Stimulated activated CD8-positive, alpha-beta memory T cell treated with anti-CD3 and anti-CD28 coated beads, Interleukin-4, amount 100 ng/mL, for 4 hours (primary cell): Measurements from ENCODE around the gene FHOD3.
"Not testable (repeated sequence)": the region's sequence is repeated elsewhere in the genome, so short reads cannot be mapped to it uniquely, and the experiment has no call there.

Experiments
- DNase-seq, 2 donors: peaks; one replicate each; pipeline ENCODE4 v3.0.0-alpha.2; 2020; ENCODE audit warnings: low read depth in 2 of 2, low spot score in 1 of 2

FHOD3 gene

DNA sequence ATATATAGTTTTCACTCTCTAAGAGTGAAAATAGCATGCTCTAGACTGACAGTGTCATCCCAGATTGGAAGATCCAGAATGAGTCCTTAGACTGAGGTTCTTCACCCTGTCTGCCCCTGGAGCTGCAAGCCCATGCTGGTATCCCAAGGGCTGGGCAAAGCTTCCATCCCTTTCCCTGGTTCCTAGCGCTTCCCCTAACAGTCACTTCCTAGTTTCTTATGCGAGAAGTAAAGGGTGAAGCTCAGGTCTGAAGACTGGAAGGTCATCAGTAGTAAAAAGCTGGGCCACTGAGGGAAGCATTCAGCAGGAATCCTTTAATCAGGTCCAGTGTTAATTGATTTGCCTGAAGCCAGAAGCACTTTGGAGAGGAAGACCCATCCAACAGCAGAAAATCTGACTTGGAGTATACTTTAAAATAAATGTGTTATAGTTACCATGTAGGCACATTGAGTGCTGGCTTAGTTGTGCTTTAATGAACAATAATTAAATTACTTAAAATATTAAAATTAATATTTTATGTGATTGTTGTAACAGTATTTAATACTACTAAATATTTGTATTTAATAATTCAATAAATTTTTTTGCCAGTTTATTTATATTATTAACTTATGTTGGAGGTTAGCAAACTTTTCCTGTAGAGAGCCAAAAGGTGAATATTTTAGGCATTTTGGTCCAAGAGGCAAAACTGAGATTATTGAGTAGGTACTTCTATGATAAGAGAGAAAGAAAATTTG lies 237.9 kb downstream of the FHOD3 start:
- DNase-seq, result no peak

- DNase-seq, result no peak
Observed at GRCh38 chr18:36536426-36536825, 238.9 kb downstream of the FHOD3 start.

GRCh38 chr18:36537289-36537688 lies 239.8 kb downstream of the FHOD3 start:
- no peak for DNase-seq

DNA sequence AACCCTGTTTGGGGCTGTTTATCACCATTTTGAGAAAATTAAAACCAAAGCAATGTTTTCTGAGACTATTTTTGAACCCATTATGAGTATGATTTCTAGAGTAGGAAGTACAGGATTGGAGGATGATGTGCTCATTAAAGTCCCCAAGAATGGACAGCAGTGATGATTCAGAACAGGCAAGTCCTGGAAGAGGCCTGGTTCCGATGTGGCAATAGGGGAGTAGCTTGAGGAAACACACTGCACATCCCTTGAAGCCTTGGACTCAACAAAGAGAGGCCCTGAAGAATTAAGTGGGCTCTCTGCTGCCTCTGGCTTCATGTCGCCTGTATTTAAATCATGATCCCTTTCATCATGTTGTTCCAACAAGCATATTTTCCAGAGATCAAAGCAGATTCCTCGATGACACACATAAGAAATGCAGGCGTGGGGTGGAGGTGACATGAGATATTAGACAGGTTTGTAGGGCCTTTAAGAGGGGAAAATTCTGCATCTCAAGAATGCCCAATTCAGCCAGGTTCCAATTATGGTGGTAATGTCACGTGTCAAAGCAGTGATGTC lies 242.2 kb downstream of the FHOD3 start:
- DNase-seq, result no peak

GRCh38 chr18:36543030-36543429 lies 245.5 kb downstream of the FHOD3 start:
- DNase-seq, result no peak

GRCh38 chr18:36543991-36544725 lies 246.6 kb downstream of the FHOD3 start:
- no peak for DNase-seq

DNA sequence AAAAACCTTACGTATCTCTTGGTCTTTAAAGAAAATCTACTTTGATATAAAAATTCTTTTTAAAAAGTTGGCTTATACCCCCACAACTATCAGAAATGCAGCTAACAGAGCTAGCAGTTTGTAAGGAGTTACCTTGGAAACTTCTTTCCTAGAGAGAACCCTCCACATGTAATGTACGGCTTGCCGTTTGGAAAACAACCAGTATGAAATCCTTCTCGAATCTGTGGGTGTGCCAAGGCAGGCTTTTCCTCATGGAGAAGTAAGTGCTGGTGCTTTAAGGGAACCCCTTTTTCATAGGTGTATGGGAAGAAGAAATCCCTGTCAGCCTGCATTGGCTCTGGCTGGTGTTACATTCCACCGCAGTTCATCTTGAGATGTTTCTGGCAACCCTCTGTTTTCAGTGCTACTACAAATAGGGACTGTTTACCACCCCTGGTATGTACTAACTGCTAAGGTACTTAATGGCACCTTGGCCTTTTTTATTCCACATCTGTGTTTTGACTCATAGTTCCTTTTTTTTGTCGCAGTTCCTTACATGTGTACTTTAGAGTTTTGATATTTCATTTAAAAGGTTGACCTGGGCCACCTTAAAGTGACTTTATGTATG lies 248.4 kb downstream of the FHOD3 start:
- no peak for DNase-seq

GRCh38 chr18:36546876-36547275 lies 249.4 kb downstream of the FHOD3 start:
- no peak for DNase-seq

DNA sequence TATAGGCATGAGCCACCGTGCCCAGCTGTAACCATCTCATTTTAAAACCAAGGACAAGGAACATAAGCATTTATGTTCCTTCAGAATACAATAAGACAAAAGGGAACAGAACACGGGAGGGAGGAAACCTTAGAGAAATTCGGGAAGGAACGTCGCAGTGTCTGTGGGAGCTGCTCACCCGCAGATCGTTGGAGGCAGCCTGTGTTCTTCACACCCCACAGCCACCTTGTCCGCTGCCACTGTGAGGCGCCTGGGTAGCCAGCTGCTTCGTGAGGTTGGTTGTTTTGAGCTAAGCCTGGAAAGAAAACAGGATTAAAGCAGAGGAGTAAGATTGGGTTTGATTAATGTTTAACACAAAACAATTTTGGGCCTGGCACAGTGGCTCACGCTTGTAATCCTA lies 250.0 kb downstream of the FHOD3 start:
- no peak for DNase-seq

- DNase-seq, result not testable (repeated sequence)
Observed at GRCh38 chr18:36551274-36551673, 253.8 kb downstream of the FHOD3 start.

GRCh38 chr18:36558234-36558633 lies 260.7 kb downstream of the FHOD3 start:
- DNase-seq, result no peak

DNA sequence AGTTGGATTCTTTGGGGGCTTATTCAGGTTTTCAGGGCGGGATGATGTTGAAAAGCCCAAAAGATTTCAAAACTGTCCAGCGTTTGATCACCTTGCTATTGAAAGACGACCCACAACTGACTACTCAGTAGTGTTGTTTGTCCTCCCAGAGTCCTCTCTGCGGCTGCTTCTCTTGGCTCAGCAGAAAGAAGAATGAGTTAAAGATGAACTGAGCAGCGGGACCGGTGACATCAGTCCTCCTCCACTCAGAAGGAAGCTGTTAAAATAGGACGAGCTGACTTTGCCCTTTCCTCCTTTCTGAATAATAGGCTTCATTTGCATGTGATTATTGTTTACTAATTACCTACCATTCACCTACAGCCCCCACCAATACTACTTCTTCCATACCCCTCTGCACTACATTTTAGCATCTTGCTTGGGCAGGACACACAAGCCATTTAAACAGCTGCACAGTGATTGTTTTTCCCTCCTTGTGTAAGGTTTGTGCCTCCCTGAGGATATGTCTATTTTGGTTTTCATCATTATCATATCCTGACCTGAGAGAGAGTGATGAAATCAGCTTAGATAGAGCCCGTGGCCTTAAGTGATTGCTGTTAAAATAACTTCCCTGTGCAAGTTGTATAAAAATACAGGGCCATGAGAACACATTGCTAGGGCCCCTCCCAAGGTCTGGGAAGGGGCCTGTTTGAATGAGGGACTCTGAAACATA lies 261.8 kb downstream of the FHOD3 start:
- DNase-seq, result no peak

- no peak for DNase-seq
Observed at GRCh38 chr18:36560187-36560586, 262.7 kb downstream of the FHOD3 start.

- no peak for DNase-seq
Observed at GRCh38 chr18:36561046-36561445, 263.5 kb downstream of the FHOD3 start.

- no peak for DNase-seq
Observed at GRCh38 chr18:36564841-36565240, 267.3 kb downstream of the FHOD3 start.

DNA sequence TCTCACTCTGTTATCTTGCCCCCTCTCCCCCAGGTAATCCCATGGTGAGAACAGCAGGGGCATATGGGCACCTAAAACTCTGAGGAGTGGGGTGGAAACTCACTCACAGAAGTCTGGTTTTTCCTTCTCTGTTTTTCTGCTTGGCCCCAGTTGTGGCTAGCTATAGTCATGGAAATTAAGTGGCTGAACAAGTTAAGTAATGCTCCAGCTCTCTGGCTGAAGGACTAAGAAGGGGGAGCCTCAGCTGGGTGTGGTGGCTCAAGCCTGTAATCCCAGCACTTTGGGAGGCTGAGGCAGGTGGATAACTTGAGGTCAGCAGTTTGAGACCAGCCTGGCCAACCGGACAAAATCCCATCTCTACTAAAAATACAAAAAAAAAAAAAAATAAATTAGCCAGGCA lies 270.3 kb downstream of the FHOD3 start:
- DNase-seq, result no peak

GRCh38 chr18:36568487-36568886 lies 271.0 kb downstream of the FHOD3 start:
- no peak for DNase-seq

GRCh38 chr18:36572135-36572856 lies 274.8 kb downstream of the FHOD3 start:
- DNase-seq, result no peak

GRCh38 chr18:36576339-36576738 lies 278.8 kb downstream of the FHOD3 start:
- no peak for DNase-seq

DNA sequence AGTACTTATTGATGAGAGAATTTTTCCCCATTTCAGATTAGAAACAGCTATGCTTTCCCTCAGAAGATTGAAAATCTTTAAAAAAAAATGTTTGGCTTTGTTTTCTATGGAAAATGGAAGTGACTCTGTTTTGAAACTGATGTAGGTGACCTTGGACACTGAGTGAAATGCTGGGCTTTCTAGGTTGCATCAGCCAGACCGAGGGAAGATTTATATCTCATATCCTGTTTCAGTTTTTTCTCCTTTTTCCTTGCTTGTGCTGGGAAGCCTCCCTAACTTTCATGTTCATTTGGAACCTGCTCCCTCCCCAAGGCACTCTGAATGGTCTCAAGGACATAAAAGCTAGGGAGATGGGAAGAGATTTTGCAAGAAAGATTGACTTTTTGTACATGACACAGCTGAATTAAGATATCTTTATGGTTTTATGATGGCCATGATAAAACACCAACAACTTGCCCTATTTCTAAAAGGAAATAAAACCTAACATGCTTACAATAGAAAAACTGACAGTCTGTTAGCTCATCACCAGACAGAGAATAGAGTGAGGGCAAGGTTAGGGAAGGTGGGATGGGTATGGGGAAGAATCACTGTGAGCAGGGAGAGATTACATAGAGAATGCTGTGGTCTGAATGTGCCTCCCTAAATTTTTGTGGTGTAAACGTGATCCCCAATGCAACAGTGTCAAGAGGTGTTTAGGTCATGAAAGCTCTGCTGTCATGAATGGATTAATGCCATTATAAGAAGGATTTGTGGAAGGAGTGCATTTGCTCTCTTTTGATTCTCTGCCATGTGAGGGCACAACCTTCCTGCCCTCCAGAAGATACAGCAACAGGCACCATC lies 281.6 kb downstream of the FHOD3 start:
- DNase-seq, result no peak
